ENCODE data around the gene FGD5. TPM values are rescaled to one million over a fixed set of nuclear protein-coding genes. Genes with fewer than 3 reads are reported as not detected.

The FGD5 gene
- total and polyA plus RNA-seq, 9 of the 15 experiments (the other 6 are each of a cell fraction or from before 2014, with no cell fraction given) = 0.18 TPM; not detected in 8

DNA sequence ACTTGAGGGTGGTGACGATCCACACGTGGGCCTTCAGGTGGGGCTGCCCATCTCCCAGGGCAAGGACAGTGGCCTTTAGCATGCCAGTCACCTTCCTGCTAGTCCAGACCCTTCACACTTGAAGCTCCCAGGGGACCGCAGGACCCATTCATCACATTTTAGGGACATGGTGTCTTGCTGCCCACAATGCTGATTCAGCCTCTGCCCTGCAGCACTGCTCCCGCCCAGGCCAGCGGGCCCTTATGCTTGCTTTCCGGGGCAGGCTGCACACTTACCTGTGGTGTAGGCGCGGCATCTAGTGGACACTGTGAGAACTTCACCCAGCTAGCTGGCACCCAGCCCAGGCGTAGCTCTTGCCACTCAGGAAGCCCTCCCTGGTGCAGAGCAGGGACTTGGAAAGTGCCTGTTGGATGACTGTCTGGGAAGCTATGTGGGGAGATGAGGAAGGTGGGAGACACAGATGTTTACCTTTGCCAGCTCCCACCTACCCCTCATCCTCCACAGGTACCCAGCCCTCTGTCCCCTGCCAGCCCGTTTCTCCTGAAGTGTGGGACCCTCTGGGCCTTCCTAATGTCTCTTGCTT, 102.4 kb downstream of the FGD5 start (continued):
- no peak for TF ChIP-seq ATF3 (IDR thresholded peaks at IDR 0.05)
- TF ChIP-seq ATF3 (CRISPR knock-in tag; conservative IDR thresholded peaks at IDR 0.05) = 0 out of 2 replicates have a peak, but pooled peaks have one; percentile 55
- TF ChIP-seq RAD21 (CRISPR knock-in tag; conservative IDR thresholded peaks at IDR 0.05 in 1 of 2, IDR thresholded peaks at IDR 0.05 in 1 of 2) = peak; percentile 97 to 98
- no peak for TF ChIP-seq ZNF707 (CRISPR knock-in tag; conservative IDR thresholded peaks at IDR 0.05)
- TF ChIP-seq CREB3 (tag; conservative IDR thresholded peaks at IDR 0.05; ENCODE audit: low read depth) = no peak
- TF ChIP-seq MAZ (CRISPR knock-in tag; conservative IDR thresholded peaks at IDR 0.05 in 1 of 2, IDR thresholded peaks at IDR 0.05 in 1 of 2) = peak; percentile 61 to 80; a peak in 2 of 4 replicates
- TF ChIP-seq, protein P1, sequence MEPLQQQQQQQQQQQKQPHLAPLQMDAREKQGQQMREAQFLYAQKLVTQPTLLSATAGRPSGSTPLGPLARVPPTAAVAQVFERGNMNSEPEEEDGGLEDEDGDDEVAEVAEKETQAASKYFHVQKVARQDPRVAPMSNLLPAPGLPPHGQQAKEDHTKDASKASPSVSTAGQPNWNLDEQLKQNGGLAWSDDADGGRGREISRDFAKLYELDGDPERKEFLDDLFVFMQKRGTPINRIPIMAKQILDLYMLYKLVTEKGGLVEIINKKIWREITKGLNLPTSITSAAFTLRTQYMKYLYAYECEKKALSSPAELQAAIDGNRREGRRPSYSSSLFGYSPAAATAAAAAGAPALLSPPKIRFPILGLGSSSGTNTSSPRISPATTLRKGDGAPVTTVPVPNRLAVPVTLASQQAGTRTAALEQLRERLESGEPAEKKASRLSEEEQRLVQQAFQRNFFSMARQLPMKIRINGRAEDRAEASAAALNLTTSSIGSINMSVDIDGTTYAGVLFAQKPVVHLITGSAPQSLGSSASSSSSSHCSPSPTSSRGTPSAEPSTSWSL (CRISPR knock-in tag; IDR thresholded peaks at IDR 0.05; ENCODE audit: borderline replicate concordance) = no peak
- TF ChIP-seq CTBP1 (IDR thresholded peaks at IDR 0.05; ENCODE audit: borderline replicate concordance) = peak; percentile 57; the same call in 1 of the 2 replicates
- no peak for TF ChIP-seq L3MBTL2 (IDR thresholded peaks at IDR 0.05)
- TF ChIP-seq POLR2H (tag; IDR thresholded peaks at IDR 0.05; ENCODE audit: low read depth) = no peak
- no peak for TF ChIP-seq IRF2 (CRISPR knock-in tag; IDR thresholded peaks at IDR 0.05)
- TF ChIP-seq POLR3A (IDR thresholded peaks at IDR 0.05; ENCODE audit: borderline replicate concordance, extremely low read depth, insufficient read depth, insufficient read length) = no peak
- peak; percentile 60 for TF ChIP-seq MAFG (tag; conservative IDR thresholded peaks at IDR 0.05)
- peak; percentile 48; the same call in 1 of the 2 replicates for TF ChIP-seq KLF16 (IDR thresholded peaks at IDR 0.05)
- TF ChIP-seq NR4A1 (CRISPR knock-in tag; IDR thresholded peaks at IDR 0.05) = no peak
- TF ChIP-seq NR4A1 (tag; IDR thresholded peaks at IDR 0.05) = no peak
- TF ChIP-seq ZNF143 (CRISPR knock-in tag; IDR thresholded peaks at IDR 0.05) = 0 out of 2 replicates have a peak, but pooled peaks have one; percentile 31
- TF ChIP-seq SRF (CRISPR knock-in tag; IDR thresholded peaks at IDR 0.05) = 0 out of 4 replicates have a peak, but pooled peaks of 1 of the 2 experiments have one; percentile 46
- TF ChIP-seq, protein P2, sequence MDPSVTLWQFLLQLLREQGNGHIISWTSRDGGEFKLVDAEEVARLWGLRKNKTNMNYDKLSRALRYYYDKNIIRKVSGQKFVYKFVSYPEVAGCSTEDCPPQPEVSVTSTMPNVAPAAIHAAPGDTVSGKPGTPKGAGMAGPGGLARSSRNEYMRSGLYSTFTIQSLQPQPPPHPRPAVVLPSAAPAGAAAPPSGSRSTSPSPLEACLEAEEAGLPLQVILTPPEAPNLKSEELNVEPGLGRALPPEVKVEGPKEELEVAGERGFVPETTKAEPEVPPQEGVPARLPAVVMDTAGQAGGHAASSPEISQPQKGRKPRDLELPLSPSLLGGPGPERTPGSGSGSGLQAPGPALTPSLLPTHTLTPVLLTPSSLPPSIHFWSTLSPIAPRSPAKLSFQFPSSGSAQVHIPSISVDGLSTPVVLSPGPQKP (CRISPR knock-in tag; IDR thresholded peaks at IDR 0.05) = no peak
- TF ChIP-seq EWSR1 (IDR thresholded peaks at IDR 0.05; ENCODE audit: borderline replicate concordance, low read depth, partially characterized antibody) = no peak
- no peak for TF ChIP-seq HDAC8 (tag; IDR thresholded peaks at IDR 0.05)
- TF ChIP-seq ZNF3 (CRISPR knock-in tag; IDR thresholded peaks at IDR 0.05) = no peak
- TF ChIP-seq ZNF354B (CRISPR knock-in tag; IDR thresholded peaks at IDR 0.05) = no peak
- TF ChIP-seq SMC3 (conservative IDR thresholded peaks at IDR 0.05; ENCODE audit: insufficient read depth, low read depth, low read length) = peak; percentile 97

Measured in K562 (cell line).